Ascending aorta (tissue), 2 donors: Measurements from ENCODE around the gene CEP85L. TPM values are rescaled to one million over a fixed set of nuclear protein-coding genes. Genes with fewer than 3 reads are reported as not detected.
A peak's percentile ranks its signal among the peaks of the same experiment; 100 is the strongest.

ENCODE experiments used
- DNase-seq, 2 donors: peaks; one replicate each; pipeline ENCODE4 v3.0.0-alpha.2; 2019; ENCODE audit warnings: low spot score in 2 of 2
- H3K27ac ChIP-seq, 2 donors: fragments of 200-600 bp; sonication (generic); one replicate each; pipeline ENCODE4 v1.5.1; 2016 to 2017; ENCODE audit warnings: mild to moderate bottlenecking in 1 of 2
- H3K27me3 ChIP-seq: fragments of 200-600 bp; sonication (generic); one replicate; pipeline ENCODE4 v1.5.1; 2017
- H3K36me3 ChIP-seq, 2 donors: fragments of 200-600 bp; sonication (generic); one replicate each; pipeline ENCODE4 v1.5.1; 2016
- H3K4me1 ChIP-seq, 2 donors: fragments of 200-600 bp; sonication (generic); one replicate each; pipeline ENCODE4 v1.5.1; 2016 to 2017; ENCODE audit warnings: mild to moderate bottlenecking in 1 of 2
- H3K4me3 ChIP-seq, 2 donors: fragments of 200-600 bp; sonication (generic); one replicate each; pipeline ENCODE4 v1.5.1; 2016 to 2017; ENCODE audit warnings: mild to moderate bottlenecking in 1 of 2
- H3K9me3 ChIP-seq, 2 donors: fragments of 200-600 bp; sonication (generic); one replicate each; pipeline ENCODE4 v1.5.1; 2016
- intact Hi-C: fragments of 100-400 bp; cut with DNase I; formaldehyde crosslinking; loops from one replicate; pipeline ENCODE4 v1.15.1; 2023
- total RNA-seq: library from RNA; depleted of rRNA; stranded (reverse); fragments of >200 nt; gene quantifications from one replicate; pipeline ENCODE4 v1.1.0, GENCODE V29; 2016
- TF ChIP-seq, protein P1 (sequence below), 3 experiments: fragments of 200-600 bp in 2 of 3; fragments of 450-650 bp in 1 of 3; sonication (generic) in 2 of 3; IDR thresholded peaks; one replicate each; pipeline ENCODE4 v1.5.1; 2016 to 2019; ENCODE audit warnings: antibody characterized with exemption in 3 of 3, mild to moderate bottlenecking in 1 of 3, moderate library complexity in 1 of 3

CEP85L gene
- total RNA-seq, 1 donor from 2014 or later, result 15.0 TPM

GRCh38 chr6:118546880-118547218 is 104.5 kb downstream of the CEP85L start:
- intact Hi-C loops, result loop anchor here (5.0 to 10.0 kb wide), 2 partner anchors 348 to 1065 kb away; partner anchors contain the start of genes ASF1A and DCBLD1
- peak overlapping the region; percentile 83 to 89 for H3K27ac ChIP-seq
- TF ChIP-seq, protein P1, sequence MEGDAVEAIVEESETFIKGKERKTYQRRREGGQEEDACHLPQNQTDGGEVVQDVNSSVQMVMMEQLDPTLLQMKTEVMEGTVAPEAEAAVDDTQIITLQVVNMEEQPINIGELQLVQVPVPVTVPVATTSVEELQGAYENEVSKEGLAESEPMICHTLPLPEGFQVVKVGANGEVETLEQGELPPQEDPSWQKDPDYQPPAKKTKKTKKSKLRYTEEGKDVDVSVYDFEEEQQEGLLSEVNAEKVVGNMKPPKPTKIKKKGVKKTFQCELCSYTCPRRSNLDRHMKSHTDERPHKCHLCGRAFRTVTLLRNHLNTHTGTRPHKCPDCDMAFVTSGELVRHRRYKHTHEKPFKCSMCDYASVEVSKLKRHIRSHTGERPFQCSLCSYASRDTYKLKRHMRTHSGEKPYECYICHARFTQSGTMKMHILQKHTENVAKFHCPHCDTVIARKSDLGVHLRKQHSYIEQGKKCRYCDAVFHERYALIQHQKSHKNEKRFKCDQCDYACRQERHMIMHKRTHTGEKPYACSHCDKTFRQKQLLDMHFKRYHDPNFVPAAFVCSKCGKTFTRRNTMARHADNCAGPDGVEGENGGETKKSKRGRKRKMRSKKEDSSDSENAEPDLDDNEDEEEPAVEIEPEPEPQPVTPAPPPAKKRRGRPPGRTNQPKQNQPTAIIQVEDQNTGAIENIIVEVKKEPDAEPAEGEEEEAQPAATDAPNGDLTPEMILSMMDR (IDR thresholded peaks at IDR 0.05), result no peak
- DNase-seq, result no peak
- no peaks in the 10 kb centered on the region for H3K27me3 ChIP-seq
- H3K4me3 ChIP-seq, result peak overlapping the region; percentile 53 to 69
- H3K36me3 ChIP-seq, result no peaks in the 10 kb centered on the region
- peaks cover 0 to 26% of the 10 kb centered on the region in 2 donors for H3K4me1 ChIP-seq
- no peaks in the 10 kb centered on the region for H3K9me3 ChIP-seq

- no peaks in the 10 kb centered on the region for H3K36me3 ChIP-seq
- no peak for DNase-seq
- intact Hi-C loops, result loop anchor here (5.0 to 10.0 kb wide), 2 partner anchors 348 to 1064 kb away; partner anchors contain the start of genes ASF1A and DCBLD1
- H3K9me3 ChIP-seq, result no peaks in the 10 kb centered on the region
- peak overlapping the region; percentile 83 to 89 for H3K27ac ChIP-seq
- peaks cover 0 to 31% of the 10 kb centered on the region in 2 donors for H3K4me1 ChIP-seq
- peak overlapping the region; percentile 11 to 69 for H3K4me3 ChIP-seq
- no peaks in the 10 kb centered on the region for H3K27me3 ChIP-seq
- TF ChIP-seq, protein P1 (IDR thresholded peaks at IDR 0.05), result no peak
These were observed 105.1 kb downstream of the CEP85L start for GRCh38 chr6:118546164-118546879.

- Histone ChIP-seq H3K9me3 (no peaks in the 10 kb centered on the region), H3K36me3 (no peaks in the 10 kb centered on the region), H3K4me3 (peak overlapping the region in 1 of 2 donors; percentile 31), H3K27me3 (no peaks in the 10 kb centered on the region), H3K27ac (peak overlapping the region; percentile 25 to 89), H3K4me1 (peaks cover 3 to 44% of the 10 kb centered on the region in 2 donors)
- intact Hi-C loops, result loop anchor here (10.0 kb wide), 1 partner anchor 351 kb away; the partner anchor contains the start of gene ASF1A
- TF ChIP-seq, protein P1 (IDR thresholded peaks at IDR 0.05), result no peak
- DNase-seq, result no peak
These were observed 107.3 kb downstream of the CEP85L start for GRCh38 chr6:118544105-118544504.

- intact Hi-C loops, result loop anchor here (2.0 to 10.0 kb wide), 2 partner anchors 218 to 352 kb away; partner anchors contain the start of gene ASF1A
- peaks cover 3 to 50% of the 10 kb centered on the region in 2 donors for H3K4me1 ChIP-seq
- DNase-seq, result no peak
- TF ChIP-seq, protein P1 (IDR thresholded peaks at IDR 0.05), result no peak
- no peak overlapping the region for H3K4me3 ChIP-seq
- H3K27me3 ChIP-seq, result no peaks in the 10 kb centered on the region
- H3K27ac ChIP-seq, result peak overlapping the region; percentile 63 to 89
- no peaks in the 10 kb centered on the region for H3K9me3 ChIP-seq
- no peaks in the 10 kb centered on the region for H3K36me3 ChIP-seq
These were observed 109.0 kb downstream of the CEP85L start for GRCh38 chr6:118542184-118542952.

DNA sequence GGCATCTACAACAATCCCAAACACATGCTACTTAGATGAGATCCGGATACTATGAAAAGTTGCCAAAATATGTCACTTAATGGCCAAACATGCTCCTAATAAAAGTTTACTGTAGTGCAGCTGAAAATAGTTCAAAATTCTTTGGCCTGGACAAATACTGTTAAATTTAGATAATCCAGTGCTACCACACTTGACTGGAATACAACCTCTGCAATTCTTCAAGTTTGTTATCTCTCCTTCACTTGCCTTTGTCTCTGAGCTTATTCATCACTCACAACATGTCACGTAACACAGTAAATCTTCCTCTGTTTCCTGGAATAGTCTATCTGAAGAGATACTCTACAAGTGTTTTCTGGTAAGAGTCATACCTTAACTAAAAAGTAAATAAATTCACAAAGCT is 113.8 kb downstream of the CEP85L start:
- Histone ChIP-seq H3K27me3 (no peaks in the 10 kb centered on the region), H3K4me1 (peaks cover 3 to 39% of the 10 kb centered on the region in 2 donors), H3K36me3 (no peaks in the 10 kb centered on the region), H3K27ac (peak overlapping the region; percentile 31 to 41), H3K9me3 (no peaks in the 10 kb centered on the region), H3K4me3 (no peak overlapping the region)
- TF ChIP-seq, protein P1 (IDR thresholded peaks at IDR 0.05), result no peak
- intact Hi-C loops, result no loop called here
- DNase-seq, result no peak
